SH-SY5Y (cell line): Measurements from ENCODE around the gene GPR179.

ENCODE experiments used
- GATA2 ChIP-seq: IDR thresholded peaks from 2 replicates; pipeline ENCODE4 v1.6.1; 2011; ENCODE audit warnings: mild to moderate bottlenecking, low read depth, low read length
- GATA3 ChIP-seq: IDR thresholded peaks from 2 replicates; pipeline ENCODE4 v1.6.1; 2011; ENCODE audit warnings: low read depth, mild to moderate bottlenecking, low read length, moderate library complexity

GPR179 gene, protein sequence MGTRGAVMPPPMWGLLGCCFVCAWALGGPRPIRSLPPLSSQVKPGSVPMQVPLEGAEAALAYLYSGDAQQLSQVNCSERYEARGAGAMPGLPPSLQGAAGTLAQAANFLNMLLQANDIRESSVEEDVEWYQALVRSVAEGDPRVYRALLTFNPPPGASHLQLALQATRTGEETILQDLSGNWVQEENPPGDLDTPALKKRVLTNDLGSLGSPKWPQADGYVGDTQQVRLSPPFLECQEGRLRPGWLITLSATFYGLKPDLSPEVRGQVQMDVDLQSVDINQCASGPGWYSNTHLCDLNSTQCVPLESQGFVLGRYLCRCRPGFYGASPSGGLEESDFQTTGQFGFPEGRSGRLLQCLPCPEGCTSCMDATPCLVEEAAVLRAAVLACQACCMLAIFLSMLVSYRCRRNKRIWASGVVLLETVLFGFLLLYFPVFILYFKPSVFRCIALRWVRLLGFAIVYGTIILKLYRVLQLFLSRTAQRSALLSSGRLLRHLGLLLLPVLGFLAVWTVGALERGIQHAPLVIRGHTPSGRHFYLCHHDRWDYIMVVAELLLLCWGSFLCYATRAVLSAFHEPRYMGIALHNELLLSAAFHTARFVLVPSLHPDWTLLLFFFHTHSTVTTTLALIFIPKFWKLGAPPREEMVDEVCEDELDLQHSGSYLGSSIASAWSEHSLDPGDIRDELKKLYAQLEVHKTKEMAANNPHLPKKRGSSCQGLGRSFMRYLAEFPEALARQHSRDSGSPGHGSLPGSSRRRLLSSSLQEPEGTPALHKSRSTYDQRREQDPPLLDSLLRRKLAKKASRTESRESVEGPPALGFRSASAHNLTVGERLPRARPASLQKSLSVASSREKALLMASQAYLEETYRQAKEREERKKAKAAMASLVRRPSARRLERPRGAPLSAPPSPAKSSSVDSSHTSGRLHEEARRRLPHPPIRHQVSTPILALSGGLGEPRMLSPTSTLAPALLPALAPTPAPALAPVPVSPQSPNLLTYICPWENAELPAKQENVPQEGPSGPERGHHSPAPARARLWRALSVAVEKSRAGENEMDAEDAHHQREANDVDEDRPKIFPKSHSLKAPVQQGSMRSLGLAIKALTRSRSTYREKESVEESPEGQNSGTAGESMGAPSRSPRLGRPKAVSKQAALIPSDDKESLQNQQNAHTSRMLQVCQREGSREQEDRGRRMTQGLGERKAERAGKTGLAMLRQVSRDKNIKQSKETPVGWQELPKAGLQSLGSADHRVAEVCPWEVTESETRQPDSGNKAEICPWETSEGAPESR (N-terminal part only)

DNA sequence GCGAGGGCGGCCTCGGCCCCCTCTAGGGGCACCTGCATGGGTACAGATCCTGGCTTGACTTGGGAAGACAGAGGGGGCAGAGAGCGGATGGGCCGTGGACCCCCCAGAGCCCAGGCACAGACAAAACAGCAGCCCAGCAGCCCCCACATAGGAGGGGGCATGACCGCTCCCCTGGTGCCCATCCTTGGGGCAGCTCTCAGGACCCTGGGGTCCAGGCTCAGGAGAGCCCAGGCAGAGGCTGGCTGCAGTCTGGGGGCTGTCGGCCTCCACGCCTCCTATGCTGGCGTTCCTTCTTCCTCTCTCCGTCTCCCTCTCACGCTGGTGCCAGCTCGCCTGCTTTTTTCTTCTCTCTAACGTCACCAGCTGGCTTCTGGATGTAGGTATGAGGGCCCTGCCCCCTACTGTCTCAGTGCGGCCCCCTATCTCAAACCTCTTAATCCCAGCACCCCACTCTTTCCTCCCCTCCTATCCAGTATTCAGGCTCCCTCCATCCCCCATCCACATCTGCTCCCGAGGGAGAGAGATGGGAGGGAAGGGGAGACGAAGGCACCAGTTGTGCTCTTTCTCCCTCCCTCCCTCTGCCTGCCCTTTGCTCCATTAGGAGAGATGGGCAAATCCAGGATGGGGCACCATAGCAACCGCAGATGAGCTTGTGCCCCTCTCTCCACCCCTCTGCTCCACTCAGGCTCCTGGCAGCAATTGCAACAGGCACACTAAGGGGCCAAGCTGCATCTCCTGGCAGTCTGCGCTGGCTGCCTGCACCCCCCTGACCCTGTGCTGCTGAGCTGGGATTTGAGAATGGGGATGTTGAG is at the start of gene GPR179:
Gene GPR179, minus strand, starts transcription at position 349 of the 812 bp plus-strand sequence. Its CDS starts 167 bp downstream, at position 182.
- TF ChIP-seq GATA2 (no peak), GATA3 (no peak)

DNA sequence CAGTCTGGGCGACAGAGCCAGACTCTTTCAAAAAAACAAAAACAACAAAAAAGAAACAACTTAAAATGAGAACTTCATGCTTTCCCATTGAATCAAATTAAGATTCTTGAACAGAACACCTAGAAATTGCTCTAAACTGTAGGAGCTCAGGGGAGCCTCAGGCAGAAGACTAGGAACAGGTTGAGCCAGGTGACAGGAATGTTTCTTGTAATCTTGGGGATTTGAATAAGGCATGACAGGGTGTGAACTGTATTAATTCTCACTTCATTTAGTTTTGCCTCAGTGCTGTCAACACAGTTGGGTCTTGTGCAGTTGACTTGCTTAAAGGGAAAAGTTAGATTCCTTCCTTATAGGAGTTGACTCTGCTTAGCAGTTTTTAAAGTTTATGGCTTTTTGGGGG is 35.7 kb upstream of the GPR179 start:
- TF ChIP-seq GATA3 (no peak), GATA2 (no peak)

DNA sequence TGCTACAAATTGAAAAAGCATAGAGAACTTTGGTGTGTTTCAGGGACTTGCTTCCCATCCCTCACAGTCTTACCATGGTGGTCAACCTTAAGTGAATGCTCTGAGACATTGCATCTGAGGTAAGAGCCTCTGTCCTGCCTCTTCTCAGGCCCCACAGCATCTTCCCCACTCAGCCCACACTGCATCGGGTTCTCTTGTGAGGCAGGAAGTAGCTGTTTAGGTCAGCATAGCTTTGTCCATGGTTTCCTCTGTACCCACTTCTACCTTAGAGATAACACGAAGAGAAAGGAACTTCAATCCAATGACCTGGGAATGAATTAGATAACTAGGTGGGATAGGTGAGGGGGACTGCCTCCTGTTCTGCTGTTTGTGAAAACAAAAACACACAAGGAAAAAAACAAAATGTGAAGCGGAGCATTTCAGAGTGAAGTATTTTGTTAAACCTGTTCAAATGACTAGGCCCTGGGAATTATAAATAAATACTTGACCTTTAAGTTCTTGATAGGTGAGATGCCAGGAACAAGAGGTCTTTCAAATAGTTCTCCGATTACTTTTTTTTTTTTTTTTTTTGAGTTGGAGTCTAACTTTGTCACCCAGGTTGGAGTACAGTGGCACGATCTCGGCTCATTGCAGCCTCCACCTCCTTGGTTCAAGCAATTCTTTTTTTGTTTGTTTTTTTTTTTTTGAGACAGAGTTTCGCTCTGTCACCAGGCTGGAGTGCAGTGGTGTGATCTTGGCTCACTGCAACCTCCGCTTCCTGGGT is 25.5 kb upstream of the GPR179 start:
- no peak for TF ChIP-seq GATA3
- no peak for TF ChIP-seq GATA2

DNA sequence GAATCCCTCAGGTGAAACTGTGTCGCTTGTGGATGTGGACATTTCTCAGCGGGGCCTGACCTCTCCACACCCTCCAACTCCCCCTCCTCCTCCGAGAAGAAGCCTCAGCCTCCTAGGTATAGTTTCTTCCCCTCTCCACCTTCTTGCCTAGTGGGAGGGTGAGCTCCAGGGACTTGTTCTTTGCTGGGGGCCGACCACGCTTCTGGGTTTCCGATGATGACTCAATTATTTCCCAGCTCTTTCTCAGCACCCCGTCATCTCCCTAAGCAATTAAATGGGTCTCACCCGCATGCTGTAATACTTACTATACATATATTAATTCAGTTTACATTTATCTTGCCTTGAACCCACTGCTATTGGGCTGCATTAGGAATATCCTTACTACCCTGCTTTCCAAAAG is 21.0 kb upstream of the GPR179 start:
- no peak for TF ChIP-seq GATA3
- no peak for TF ChIP-seq GATA2

DNA sequence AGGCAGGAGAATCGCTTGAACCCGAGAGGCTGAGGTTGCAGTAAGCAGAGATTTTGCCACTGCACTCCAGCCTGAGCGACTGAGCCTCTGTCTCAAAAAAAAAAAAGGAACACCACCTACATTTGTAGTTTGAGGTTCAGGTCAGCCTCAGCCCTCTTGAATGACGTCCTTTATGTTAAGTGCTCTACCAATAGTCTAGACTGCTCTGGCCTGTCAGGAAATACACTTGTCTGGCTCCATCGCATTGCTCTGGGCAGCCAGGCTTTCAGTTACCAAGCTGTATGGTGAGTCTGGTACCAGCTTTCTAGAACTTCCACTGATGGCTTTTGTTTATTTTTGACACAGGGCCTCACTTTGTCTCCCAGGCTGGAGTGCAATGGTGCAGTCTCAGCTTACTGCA is 19.3 kb upstream of the GPR179 start:
- TF ChIP-seq GATA2 (no peak), GATA3 (no peak)

DNA sequence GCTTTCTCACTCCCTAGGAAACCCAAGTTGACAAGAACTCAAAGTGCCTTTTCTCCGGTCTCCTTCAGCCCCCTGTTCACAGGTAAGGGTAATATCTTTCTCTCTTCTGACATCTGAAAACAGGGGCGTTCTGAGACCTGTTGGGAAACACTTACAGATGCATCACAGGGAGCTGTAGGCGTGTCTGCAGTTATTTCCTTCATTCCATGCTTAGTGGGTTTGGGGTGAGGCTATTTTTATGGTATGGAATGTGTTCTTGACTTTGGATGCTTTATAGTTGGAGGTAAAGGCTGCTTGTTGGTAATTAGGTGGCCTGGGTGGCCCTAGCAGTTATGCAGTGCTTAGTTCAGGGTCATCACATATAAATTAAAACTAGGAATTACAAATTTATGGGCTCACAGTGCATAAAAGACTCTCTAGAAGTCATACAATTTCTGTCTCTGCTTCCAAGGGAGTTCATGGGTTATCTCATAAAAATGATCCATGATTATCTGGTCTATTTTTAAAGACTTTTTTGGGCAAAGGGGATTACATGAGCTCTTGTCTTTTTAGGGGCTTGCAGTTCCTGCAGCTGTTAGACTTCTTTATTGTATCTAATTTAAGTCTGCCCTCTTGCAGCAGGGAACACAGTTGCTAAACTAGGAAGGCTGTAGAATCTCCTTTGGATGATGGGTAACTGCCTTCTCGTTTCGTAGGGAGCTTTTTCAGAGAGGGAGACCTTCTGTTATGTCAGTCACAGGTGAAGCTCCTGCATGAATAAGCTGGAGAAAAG is 18.1 kb upstream of the GPR179 start:
- no peak for TF ChIP-seq GATA3
- no peak for TF ChIP-seq GATA2

DNA sequence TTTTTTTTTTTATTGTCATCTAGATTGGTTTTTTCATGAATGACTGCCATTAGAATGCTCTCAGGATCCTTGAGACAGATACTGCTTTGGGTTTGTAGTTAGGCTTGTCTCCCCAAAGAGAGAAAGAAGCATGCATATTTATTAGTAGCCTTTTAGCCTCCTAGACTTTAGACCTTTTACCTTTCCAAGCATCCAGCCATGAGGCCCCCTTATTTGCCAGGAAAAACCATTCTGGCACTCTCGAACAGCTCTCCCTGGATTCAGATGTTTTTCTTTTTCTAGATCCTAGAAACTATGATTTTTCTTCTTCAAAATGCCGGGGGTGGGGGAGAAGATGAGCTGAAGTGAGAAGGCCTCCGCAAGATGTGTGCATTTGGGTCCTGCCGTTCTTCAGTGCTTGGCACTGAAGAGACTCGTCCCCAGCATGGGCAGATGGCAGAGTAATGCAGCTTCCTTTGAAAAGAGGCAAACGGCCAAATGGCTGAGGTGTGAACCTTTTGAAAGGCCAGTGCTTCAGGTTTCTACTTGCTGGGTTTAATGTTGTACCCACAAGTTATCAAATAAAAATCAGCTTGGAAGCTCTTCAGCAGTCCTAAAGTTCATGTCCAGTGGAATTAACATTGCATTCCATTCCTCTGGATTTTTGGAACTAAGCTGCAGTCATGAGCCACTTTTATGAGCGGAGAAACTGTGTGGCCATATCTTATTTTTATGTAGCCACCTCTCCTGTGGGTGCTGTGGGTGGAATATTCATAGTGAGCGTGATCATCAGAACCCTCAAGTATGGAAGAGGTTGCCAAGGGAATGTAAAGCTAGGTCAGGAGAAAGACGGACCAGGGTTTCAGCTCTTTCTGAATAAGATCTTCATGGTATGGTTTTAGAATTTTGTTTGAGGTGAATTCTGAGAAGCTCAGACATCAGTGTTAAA is 15.1 kb upstream of the GPR179 start:
- TF ChIP-seq GATA2 (no peak), GATA3 (no peak)

DNA sequence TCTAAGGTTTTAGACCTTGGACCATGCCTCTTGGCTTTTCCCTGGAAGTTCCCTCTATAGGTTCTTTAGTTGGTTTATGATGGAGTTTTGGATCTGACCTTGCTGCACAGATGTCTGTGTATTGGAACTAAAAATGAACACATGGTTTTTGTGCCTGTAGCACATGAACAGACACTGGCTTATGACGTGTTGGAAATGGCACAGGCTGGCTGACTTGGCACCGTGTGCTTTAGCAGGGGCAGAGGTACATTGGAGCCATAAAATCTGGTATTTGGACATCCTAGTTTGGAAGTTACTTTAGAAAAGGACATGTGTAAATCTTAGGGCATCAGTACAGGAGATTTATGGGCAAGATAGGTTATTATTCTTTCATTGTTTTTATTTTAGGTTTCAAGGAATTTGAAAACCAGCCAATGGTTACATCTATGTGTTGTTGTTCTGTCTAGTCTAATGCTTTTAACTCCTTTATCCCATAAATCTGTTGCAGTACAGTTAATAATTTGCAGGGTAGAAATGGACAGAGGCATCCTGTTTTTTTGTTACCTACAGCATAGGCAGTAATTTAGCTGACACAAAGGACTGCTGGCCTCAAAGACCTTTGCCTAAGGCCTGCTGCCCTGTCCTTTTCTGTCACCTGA is 13.8 kb upstream of the GPR179 start:
- no peak for TF ChIP-seq GATA2

DNA sequence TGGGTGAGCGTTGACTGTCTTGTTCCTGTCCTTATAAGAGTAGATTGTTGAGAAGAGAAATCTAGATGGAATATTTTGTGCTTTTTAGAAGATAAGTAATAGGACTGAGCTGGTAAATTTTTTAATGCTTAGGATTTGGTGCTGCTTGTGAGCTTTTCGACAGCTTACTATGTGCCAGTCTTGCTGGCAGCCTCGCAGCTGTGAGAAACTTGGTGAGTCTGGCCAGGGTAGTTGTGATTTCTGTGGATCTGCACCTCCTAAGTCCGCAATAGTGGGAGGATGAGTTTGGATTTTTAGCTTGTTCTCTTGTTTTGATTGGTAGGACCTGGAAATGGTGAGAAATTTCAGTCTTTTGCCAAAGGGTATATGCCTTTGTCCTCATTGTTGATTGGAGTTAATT is 11.5 kb upstream of the GPR179 start:
- TF ChIP-seq GATA2 (no peak), GATA3 (no peak)

DNA sequence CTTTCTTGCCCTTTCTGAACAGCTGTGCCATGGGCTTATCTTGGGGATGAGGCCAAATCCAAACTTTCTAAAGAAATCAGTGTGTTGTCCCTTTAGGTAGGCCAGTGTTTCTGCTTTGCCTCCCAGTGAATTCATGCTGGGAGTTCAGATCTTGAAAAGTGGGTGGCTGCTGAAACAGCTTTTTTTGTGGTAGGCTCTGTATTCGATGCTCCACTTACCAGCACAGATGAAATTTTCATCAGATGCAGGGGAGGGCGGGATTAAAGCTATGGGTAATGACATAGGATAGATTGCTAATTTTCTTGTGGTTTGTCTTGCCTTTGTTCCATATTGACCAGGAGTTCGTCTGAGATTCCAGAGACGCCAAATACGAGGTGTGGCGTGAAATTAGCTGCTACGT is 10.7 kb upstream of the GPR179 start:
- TF ChIP-seq GATA3 (no peak), GATA2 (no peak)

DNA sequence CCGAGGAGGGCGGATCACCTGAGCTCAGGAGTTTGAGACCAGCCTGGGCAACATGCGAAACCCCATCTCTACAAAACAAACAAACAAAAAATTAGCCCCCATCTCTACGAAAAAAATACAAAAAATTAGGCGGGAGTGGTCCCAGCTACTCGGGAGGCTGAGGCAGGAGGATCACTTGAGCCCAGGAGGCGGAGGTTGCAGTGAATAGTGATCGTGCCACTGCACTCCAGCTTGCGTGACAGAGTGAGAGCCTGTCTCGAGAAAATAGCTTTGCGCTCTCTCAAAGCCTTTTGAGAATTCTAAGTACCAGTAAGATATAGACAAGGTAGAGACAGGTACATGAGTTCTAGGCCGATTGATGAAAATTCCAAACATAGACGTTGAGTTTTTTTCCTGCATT is 9.9 kb upstream of the GPR179 start:
- no peak for TF ChIP-seq GATA3
- no peak for TF ChIP-seq GATA2
